Adrenal gland (tissue), 12 donors: ENCODE measurements around the gene LTO1. TPM values are rescaled to one million over a fixed set of nuclear protein-coding genes. Genes with fewer than 3 reads are reported as not detected.

Experiments used
- DNase-seq, 7 donors: peaks; one replicate each; pipeline ENCODE4 v3.0.0-alpha.2; 2019 to 2020
- H3K27ac ChIP-seq, 5 donors: fragments of 200-600 bp; sonication (generic) in 4 of 5; 1 replicate in 3 of 5; 2 replicates in 2 of 5; pipeline versions ENCODE4 v1.5.1 to v1.8.0; 2016 to 2020; ENCODE audit warnings: mild to moderate bottlenecking in 1 of 5
- H3K27me3 ChIP-seq: fragments of 200-600 bp; 2 replicates; pipeline ENCODE4 v1.8.0; 2021
- H3K36me3 ChIP-seq, 2 donors: fragments of 200-600 bp; replicated peaks in 1 of 2; 1 replicate in 1 of 2; 2 replicates in 1 of 2; pipeline versions ENCODE4 v1.5.1 to v1.8.0; 2018 to 2022
- H3K4me1 ChIP-seq, 2 donors: fragments of 200-600 bp; replicated peaks in 1 of 2; 1 replicate in 1 of 2; 2 replicates in 1 of 2; pipeline versions ENCODE4 v1.5.1 to v1.8.0; 2018 to 2021
- H3K4me3 ChIP-seq, 4 donors: fragments of 200-600 bp; sonication (generic) in 3 of 4; one replicate each; pipeline ENCODE4 v1.5.1; 2016 to 2018
- H3K9me3 ChIP-seq, 3 donors: fragments of 200-600 bp; sonication (generic) in 1 of 3; replicated peaks in 1 of 3; 1 replicate in 2 of 3; 2 replicates in 1 of 3; pipeline versions ENCODE4 v1.5.1 to v1.8.0; 2016 to 2021
- POLR2A ChIP-seq, 2 donors: fragments of 450-650 bp; IDR thresholded peaks; one replicate each; pipeline ENCODE4 v1.6.1; 2017; ENCODE audit warnings: antibody characterized with exemption in 2 of 2, mild to moderate bottlenecking in 2 of 2, moderate library complexity in 1 of 2
- WGBS, 4 donors: extraction: QIAGEN DNeasy Blood & Tissue Kit in 2 of 4; methylation state at CpG; one replicate each; pipeline versions ENCODE4 v1.1.5 to v1.1.7; 2013 to 2017; 5-methylcytosine and 5-hydroxymethylcytosine counted together
- intact Hi-C, 2 donors: fragments of 100-400 bp; cut with DNase I; formaldehyde crosslinking; loops; one replicate each; pipeline versions ENCODE4 v1.14.1 to v1.15.0; 2022 to 2023
- polyA plus RNA-seq, 3 donors: library from polyadenylated mRNA; stranded (reverse); fragments of 200-250 nt in 2 of 3; fragments of 350-450 nt in 1 of 3; fragmentation: Illumina TruSeq in 1 of 3; extraction: RNeasy Lipid Tissue Mini Kit (QIAGEN cat#74804) in 1 of 3; gene quantifications; one replicate each; pipeline ENCODE4 v1.2.3, GENCODE V29; 2013 to 2014
- total RNA-seq, 9 donors: library from RNA; depleted of rRNA in 4 of 9; stranded (reverse); fragments of >200 nt in 4 of 9; fragments of 120-200 nt in 1 of 9; fragmentation: NEBNext Ultra II Directional in 1 of 9; extraction: Animal tissue kit (Norgen Biotek cat#: 25700) in 1 of 9; gene quantifications; one replicate each; pipeline versions ENCODE4 v1.1.0 to v1.2.4, GENCODE V29; 2013 to 2023
- TF ChIP-seq, protein P1 (sequence below), 6 experiments: fragments of 450-650 bp in 4 of 6; fragments of 200-600 bp in 2 of 6; sonication (generic) in 1 of 6; IDR thresholded peaks; 1 replicate in 5 of 6; 2 replicates in 1 of 6; pipeline versions ENCODE4 v1.5.1 to v1.8.0; 2016 to 2021; ENCODE audit warnings: antibody characterized with exemption in 6 of 6, mild to moderate bottlenecking in 2 of 6, moderate library complexity in 1 of 6
- donor health status: healthy with polysubstance abuse.
- donor health status: Bipolar disorder and iron deficiency.
- donor health status: DM: yes; HTN: yes; CAD: no.
- donor health status: DM: no; HTN: no; CAD: no.
- donor health status: DM: no; HTN: no; CAD: no.
- donor health status: DM: yes; HTN: yes; CAD: no.

The LTO1 gene
- total and polyA plus RNA-seq, 12 donors, result 10.9 to 52.5 (median 23.6) TPM

DNA sequence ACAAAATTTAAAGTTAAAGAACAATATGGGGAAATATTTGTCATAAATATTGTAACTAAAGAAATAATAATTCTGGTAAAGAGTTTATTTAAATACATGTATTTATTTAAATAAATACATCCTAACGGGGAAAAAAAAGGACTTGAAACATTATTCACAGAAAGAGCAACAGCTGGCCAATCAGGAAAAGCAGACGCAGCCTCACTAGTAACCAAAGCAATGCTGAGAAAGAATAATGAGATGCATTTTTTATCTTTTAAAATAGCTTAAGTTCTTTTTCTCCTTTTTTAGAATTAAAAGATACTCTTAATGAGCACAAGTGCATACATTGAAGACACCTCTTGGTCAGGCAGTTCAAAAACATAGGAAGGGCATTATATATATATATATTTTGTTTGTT is 2.6 kb upstream of the LTO1 start:
- Histone ChIP-seq H3K4me3 (no peak overlapping the region), H3K27me3 (no peaks in the 10 kb centered on the region), H3K4me1 (peaks cover 11 to 16% of the 10 kb centered on the region in 2 donors), H3K9me3 (no peaks in the 10 kb centered on the region), H3K27ac (no peak overlapping the region), H3K36me3 (no peaks in the 10 kb centered on the region)
- TF ChIP-seq POLR2A (IDR thresholded peaks at IDR 0.05), result no peak
- TF ChIP-seq, protein P1, sequence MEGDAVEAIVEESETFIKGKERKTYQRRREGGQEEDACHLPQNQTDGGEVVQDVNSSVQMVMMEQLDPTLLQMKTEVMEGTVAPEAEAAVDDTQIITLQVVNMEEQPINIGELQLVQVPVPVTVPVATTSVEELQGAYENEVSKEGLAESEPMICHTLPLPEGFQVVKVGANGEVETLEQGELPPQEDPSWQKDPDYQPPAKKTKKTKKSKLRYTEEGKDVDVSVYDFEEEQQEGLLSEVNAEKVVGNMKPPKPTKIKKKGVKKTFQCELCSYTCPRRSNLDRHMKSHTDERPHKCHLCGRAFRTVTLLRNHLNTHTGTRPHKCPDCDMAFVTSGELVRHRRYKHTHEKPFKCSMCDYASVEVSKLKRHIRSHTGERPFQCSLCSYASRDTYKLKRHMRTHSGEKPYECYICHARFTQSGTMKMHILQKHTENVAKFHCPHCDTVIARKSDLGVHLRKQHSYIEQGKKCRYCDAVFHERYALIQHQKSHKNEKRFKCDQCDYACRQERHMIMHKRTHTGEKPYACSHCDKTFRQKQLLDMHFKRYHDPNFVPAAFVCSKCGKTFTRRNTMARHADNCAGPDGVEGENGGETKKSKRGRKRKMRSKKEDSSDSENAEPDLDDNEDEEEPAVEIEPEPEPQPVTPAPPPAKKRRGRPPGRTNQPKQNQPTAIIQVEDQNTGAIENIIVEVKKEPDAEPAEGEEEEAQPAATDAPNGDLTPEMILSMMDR (IDR thresholded peaks at IDR 0.05), result no peak
- intact Hi-C loops, result no loop called here
- WGBS, 4 donors, result 52 to 68% (median 58%) methylated on average over 2 of the region's 2 CpGs
- no peak for DNase-seq

DNA sequence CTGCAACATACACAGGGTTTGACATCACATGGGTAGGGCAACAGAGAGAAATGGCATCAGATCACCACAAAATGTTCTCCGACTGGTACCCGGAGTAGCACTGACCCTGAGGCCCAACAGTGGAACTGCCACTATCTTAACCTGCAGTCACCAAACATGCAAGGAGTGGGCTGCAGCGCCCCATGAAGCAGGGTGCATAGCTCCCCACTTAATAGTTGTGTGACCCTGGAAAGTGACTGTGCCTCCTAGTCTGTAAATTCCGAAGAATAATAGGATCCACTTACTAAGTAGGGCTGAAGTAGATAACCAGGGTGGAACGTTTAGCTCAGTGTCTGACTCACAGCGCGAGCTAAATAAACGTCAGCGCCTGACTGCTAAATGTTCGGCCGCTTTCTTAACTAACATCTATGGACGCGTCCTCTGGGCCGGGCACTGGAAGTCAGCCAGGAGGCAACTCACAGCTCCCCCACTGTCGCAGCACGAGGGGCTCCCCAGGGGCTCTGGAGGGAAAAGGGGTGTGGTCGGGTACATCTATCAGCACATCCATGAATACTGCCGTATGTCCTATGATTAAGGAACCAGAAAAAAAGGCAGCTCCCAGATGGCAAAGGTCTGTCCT is 777 bp downstream of the LTO1 start:
- Histone ChIP-seq H3K9me3 (no peaks in the 10 kb centered on the region), H3K4me3 (peak overlapping the region; percentile 73 to 100 (median 96)), H3K27ac (peak overlapping the region; percentile 23 to 94 (median 87)), H3K27me3 (no peaks in the 10 kb centered on the region), H3K4me1 (peaks cover 14 to 25% of the 10 kb centered on the region in 2 donors), H3K36me3 (peaks cover 0 to 22% of the 10 kb centered on the region in 2 donors)
- intact Hi-C loops, result no loop called here
- peak in 1 of 2 donors; percentile 4 for TF ChIP-seq POLR2A (IDR thresholded peaks at IDR 0.05)
- TF ChIP-seq, protein P1 (IDR thresholded peaks at IDR 0.05), result no peak
- WGBS, 4 donors, result 9 to 17% (median 13%) methylated on average over 7 to 18 of the region's 18 CpGs
- DNase-seq, result peak in 6 of 7 donors; percentile 48 to 73 (median 58)

DNA sequence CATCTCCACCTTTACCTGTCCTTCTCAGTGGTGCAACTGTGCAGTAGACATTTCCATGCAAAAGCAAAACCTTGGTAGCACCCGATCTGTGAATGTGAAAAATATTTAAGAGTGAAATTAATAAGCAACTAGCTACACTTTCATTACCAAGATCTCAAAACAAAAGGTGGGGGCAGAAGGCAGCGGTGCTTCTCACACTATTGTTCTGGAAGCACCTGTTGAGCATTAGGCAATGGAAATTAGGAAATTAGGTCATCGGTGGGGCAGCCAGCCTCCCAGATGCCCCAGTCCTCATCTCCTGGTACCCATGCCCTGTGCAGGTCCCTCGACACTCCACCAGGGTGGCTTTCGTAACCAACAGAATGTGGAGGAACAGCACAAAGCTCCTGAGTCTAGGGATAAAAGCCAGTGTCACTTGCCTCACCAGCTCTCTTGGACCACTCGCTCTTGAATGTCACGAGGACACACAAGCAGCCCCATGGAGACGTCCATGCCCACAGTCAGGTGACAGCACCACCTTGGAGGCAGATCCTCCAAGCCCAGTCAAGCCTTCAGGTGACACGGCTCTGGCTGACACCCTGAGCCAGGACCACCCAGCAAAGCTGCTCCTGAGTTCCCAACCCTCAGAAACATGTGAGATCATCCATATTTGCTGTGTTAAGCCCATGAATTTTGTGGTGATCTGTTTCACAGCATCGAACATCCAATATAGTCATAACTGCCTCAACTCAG is 3.3 kb downstream of the LTO1 start:
- WGBS, 4 donors, result 84 to 97% (median 88%) methylated on average over 7 to 10 of the region's 10 CpGs
- H3K27me3 ChIP-seq, result no peaks in the 10 kb centered on the region
- H3K9me3 ChIP-seq, result no peaks in the 10 kb centered on the region
- DNase-seq, result no peak
- TF ChIP-seq, protein P1 (IDR thresholded peaks at IDR 0.05), result no peak
- no peak for TF ChIP-seq POLR2A (IDR thresholded peaks at IDR 0.05)
- H3K36me3 ChIP-seq, result peaks cover 0 to 39% of the 10 kb centered on the region in 2 donors
- H3K4me3 ChIP-seq, result no peak overlapping the region
- no peak overlapping the region for H3K27ac ChIP-seq
- peaks cover 14 to 33% of the 10 kb centered on the region in 2 donors for H3K4me1 ChIP-seq
- intact Hi-C loops, result no loop called here

DNA sequence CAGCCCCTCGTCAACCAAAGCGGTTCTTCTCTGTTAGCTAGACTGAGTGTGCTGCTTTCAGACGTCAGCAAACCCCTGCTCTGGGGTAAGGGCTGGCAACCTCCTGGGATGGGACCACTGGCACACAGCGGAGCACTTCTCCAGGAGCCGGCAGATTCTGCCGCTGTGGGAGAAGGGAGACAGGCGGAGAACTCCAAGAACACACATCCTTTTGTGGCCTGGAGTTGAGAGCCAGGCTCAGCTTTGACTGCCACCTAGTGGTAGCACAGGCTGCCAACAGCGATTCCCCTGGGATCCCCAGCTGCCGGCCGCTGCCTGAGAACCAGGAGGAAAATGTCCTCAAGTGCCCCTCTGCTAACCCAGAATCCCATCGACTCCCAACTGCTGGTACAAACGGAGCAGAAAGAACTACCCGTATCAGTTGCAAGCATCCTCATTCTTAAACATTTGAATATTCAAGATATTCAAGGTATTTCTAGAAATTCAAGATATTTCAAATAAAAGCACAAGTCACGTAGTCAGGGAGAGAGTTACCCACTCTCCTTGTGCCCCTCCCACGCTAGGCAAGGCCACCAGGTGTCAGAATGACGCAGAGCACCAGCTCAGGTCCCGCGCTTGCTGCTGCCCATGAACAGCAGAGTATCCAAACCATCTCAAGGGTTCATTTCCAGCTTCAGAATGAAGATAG is 4.9 kb downstream of the LTO1 start:
- peaks cover 14 to 33% of the 10 kb centered on the region in 2 donors for H3K4me1 ChIP-seq
- H3K27me3 ChIP-seq, result no peaks in the 10 kb centered on the region
- no peak overlapping the region for H3K4me3 ChIP-seq
- WGBS, 4 donors, result 27 to 32% (median 29%) methylated on average over 15 to 18 of the region's 18 CpGs
- peak; percentile 82 to 95 (median 90) for DNase-seq
- intact Hi-C loops, result no loop called here
- H3K36me3 ChIP-seq, result peaks cover 0 to 48% of the 10 kb centered on the region in 2 donors
- H3K9me3 ChIP-seq, result no peaks in the 10 kb centered on the region
- H3K27ac ChIP-seq, result peak overlapping the region in 1 of 5 donors; percentile 17
- TF ChIP-seq POLR2A (IDR thresholded peaks at IDR 0.05), result no peak
- TF ChIP-seq, protein P1 (IDR thresholded peaks at IDR 0.05), result peak; percentile 87 to 98 (median 94)
